ENCODE measurements around the gene PRTFDC1. TPM values are rescaled to one million over a fixed set of nuclear protein-coding genes. Genes with fewer than 3 reads are reported as not detected.

The PRTFDC1 gene
- total and polyA plus RNA-seq, 2 of the 8 experiments (the other 6 are each of a cell fraction or from before 2014, with no cell fraction given) = 5.9 to 6.6 TPM

GRCh38 chr10:24979685-24980084, 27.3 kb upstream of the PRTFDC1 start:
- POLR2A ChIA-PET (ENCODE audit: partially characterized antibody) = no interaction called here

More at GRCh38 chr10:24979685-24980084, 27.3 kb upstream of the PRTFDC1 start:
- Histone ChIP-seq H3K4me2 (ENCODE audit: insufficient read depth in 1 of 2, low read depth in 2 of 2, low read length in 2 of 2) (no peak overlapping the region), H2BK20ac (ENCODE audit: low read length) (no peak overlapping the region), H2BK120ac (replicated peaks; ENCODE audit: low read depth, low read length) (no peak overlapping the region), H3K18ac (ENCODE audit: extremely low read depth, low read length) (no peak overlapping the region), H3K4me3 (ENCODE audit: extremely low read depth in 1 of 4, insufficient read depth in 2 of 4, low read depth in 3 of 4, low read length in 4 of 4) (no peak overlapping the region), H2AK5ac (ENCODE audit: low read depth, low read length) (no peak overlapping the region), H3K4me1 (replicated peaks in 1 of 4; ENCODE audit: control insufficient read depth in 3 of 4, insufficient read depth in 4 of 4, low read length in 3 of 4) (no peaks in the 10 kb centered on the region), H3K9me3 (ENCODE audit: insufficient read depth in 2 of 2, low read depth in 1 of 2, low read length in 1 of 2) (no peaks in the 10 kb centered on the region), H4K5ac (ENCODE audit: insufficient read length, low read depth, low read length) (no peak overlapping the region), H3K56ac (replicated peaks; ENCODE audit: insufficient read length, low read depth, low read length) (no peak overlapping the region), H2BK12ac (ENCODE audit: low read depth, low read length) (no peak overlapping the region), H3K23me2 (ENCODE audit: low read depth, low read length) (no peaks in the 10 kb centered on the region), H3K79me2 (ENCODE audit: control insufficient read depth in 1 of 2, insufficient read depth in 2 of 2, low read length in 2 of 2) (no peaks in the 10 kb centered on the region), H3K4ac (replicated peaks; ENCODE audit: insufficient read length, low read depth, low read length) (no peak overlapping the region), H4K91ac (replicated peaks; ENCODE audit: insufficient read length, low read length) (no peak overlapping the region), H3K79me1 (ENCODE audit: low read depth, low read length) (no peaks in the 10 kb centered on the region), H3K9ac (replicated peaks in 1 of 4; ENCODE audit: extremely low read depth in 1 of 4, low read depth in 3 of 4, low read length in 3 of 4) (no peak overlapping the region), H3K14ac (ENCODE audit: insufficient read length) (no peak overlapping the region), H3K27ac (ENCODE audit: low read depth, low read length) (no peak overlapping the region), H4K8ac (ENCODE audit: extremely low read depth, insufficient read depth, low read length) (no peak overlapping the region), H4K20me1 (replicated peaks in 1 of 2; ENCODE audit: control insufficient read depth in 1 of 2, insufficient read depth in 2 of 2, low read length in 2 of 2) (no peaks in the 10 kb centered on the region), H3K36me3 (ENCODE audit: control insufficient read depth in 2 of 4, insufficient read depth in 4 of 4, low read length in 3 of 4) (no peaks in the 10 kb centered on the region), H2AFZ (ENCODE audit: low read length) (no peak overlapping the region), H3K27me3 (replicated peaks in 1 of 4; ENCODE audit: control insufficient read depth in 3 of 4, extremely low read depth in 1 of 4, insufficient read depth in 3 of 4, low read length in 3 of 4) (no peaks in the 10 kb centered on the region), H2BK15ac (ENCODE audit: low read length) (no peak overlapping the region), H3K23ac (ENCODE audit: insufficient read length) (no peak overlapping the region), H2BK5ac (ENCODE audit: low read depth, low read length) (no peak overlapping the region)
- 92% methylated on average over 4 of the region's 4 CpGs; no CpG with 5 or more reads in 1 of the 2 experiments for WGBS, 2 experiments (ENCODE audit: extremely low coverage in 1 of 2, insufficient coverage in 1 of 2, insufficient read length in 1 of 2, insufficient replicate concordance in 2 of 2, low coverage in 1 of 2, low lambda C conversion rate in 2 of 2, missing lambda C conversion rate in 1 of 2)
- DNase-seq (ENCODE audit: low read depth in 1 of 2, low spot score in 2 of 2) (no peak), FAIRE-seq (no peak)
- CTCF ChIA-PET (ENCODE audit: partially characterized antibody) = interaction anchor here (1.7 kb wide), 1 partner anchor 7 kb away, joined by 4 read pairs; no protein-coding TSS in a partner anchor
- TF ChIP-seq TBP (IDR thresholded peaks at IDR 0.05; ENCODE audit: low read depth, low read length) (no peak), CHD2 (IDR thresholded peaks at IDR 0.05; ENCODE audit: low read length) (no peak), PHF8 (conservative IDR thresholded peaks at IDR 0.05; ENCODE audit: low read depth, low read length) (no peak), CBX8 (IDR thresholded peaks at IDR 0.05; ENCODE audit: borderline replicate concordance, low read depth, low read length) (no peak), CREB1 (IDR thresholded peaks at IDR 0.05) (no peak), POLR2A (IDR thresholded peaks at IDR 0.05; ENCODE audit: control extremely low read depth in 1 of 2, low read depth in 2 of 2, low read length in 2 of 2) (no peak), TEAD4 (IDR thresholded peaks at IDR 0.05; ENCODE audit: low read depth, low read length) (no peak), KDM4A (IDR thresholded peaks at IDR 0.05; ENCODE audit: low read depth, low read length, severe bottlenecking) (no peak), BACH1 (IDR thresholded peaks at IDR 0.05; ENCODE audit: low read length) (no peak)

Data from H1 (cell line).